GM12892 (cell line): ENCODE results near the gene SLC6A4.

Experiments used
- POLR2A ChIP-seq: IDR thresholded peaks from 2 replicates; pipeline ENCODE4 v1.6.1; 2011; ENCODE audit warnings: low read depth, low read length, control low read depth
- TAF1 ChIP-seq: IDR thresholded peaks from 2 replicates; pipeline ENCODE4 v1.6.1; 2011; ENCODE audit warnings: low read depth, mild to moderate bottlenecking, control low read depth, low read length, borderline replicate concordance

DNA sequence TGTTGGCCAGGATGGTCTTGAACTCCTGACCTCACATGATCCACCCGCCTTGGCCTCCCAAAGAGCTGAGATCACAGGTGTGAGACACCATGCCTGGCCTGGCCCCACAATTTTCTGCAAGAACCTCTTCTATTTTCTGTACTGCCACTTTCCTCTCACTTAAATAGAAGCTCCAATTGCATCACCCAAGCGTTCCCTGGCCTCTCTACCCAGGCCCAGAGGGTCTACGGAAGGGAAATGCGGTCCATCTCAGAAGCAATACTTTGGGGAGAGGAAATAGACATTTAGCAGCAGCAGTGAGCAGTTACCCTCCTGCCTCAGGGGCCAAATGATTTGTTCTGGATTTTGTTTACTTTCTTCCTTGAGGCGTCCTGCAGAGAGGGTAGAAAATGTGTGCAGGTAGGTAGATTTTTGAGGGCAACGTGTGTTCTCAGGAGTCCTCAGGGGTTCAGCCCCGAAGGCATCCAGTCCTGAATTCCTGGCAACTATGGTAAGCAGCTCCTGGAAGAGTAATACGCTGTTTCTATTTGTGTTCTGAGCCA, 11.0 kb downstream of the SLC6A4 start:
- TF ChIP-seq POLR2A (no peak), TAF1 (no peak)
